Endothelial cell (in vitro differentiated cells): Measurements from ENCODE around the gene GCNT3. TPM values are rescaled to one million over a fixed set of nuclear protein-coding genes. Genes with fewer than 3 reads are reported as not detected.

ENCODE experiments used
- DNase-seq: peaks from one replicate; pipeline ENCODE4 v3.0.0; 2021; ENCODE audit warnings: low spot score
- H3K27ac Mint-ChIP-seq: one replicate; pipeline ENCODE4 v1.8.0; 2021; ENCODE audit warnings: mixed read lengths, inconsistent platforms; ENCODE audit not compliant: unreplicated experiment
- H3K27me3 Mint-ChIP-seq: one replicate; pipeline ENCODE4 v1.8.0; 2021; ENCODE audit warnings: mild to moderate bottlenecking, moderate library complexity, mixed read lengths, inconsistent platforms; ENCODE audit not compliant: unreplicated experiment
- H3K36me3 Mint-ChIP-seq: one replicate; pipeline ENCODE4 v1.8.0; 2021; ENCODE audit warnings: mild to moderate bottlenecking, low read depth, mixed read lengths, inconsistent platforms; ENCODE audit not compliant: unreplicated experiment
- H3K4me1 Mint-ChIP-seq: one replicate; pipeline ENCODE4 v1.8.0; 2021; ENCODE audit warnings: mild to moderate bottlenecking, mixed read lengths, inconsistent platforms; ENCODE audit not compliant: unreplicated experiment
- H3K4me3 Mint-ChIP-seq: one replicate; pipeline ENCODE4 v1.8.0; 2021; ENCODE audit warnings: mild to moderate bottlenecking, mixed read lengths, inconsistent platforms; ENCODE audit not compliant: unreplicated experiment
- H3K9me3 Mint-ChIP-seq: one replicate; pipeline ENCODE4 v1.8.0; 2021; ENCODE audit warnings: mixed read lengths, inconsistent platforms; ENCODE audit not compliant: unreplicated experiment
- total RNA-seq: library from RNA; stranded (reverse); fragmentation: NEBNext Ultra II Directional; extraction: Animal tissue kit (Norgen Biotek cat#: 25700); gene quantifications from one replicate; pipeline ENCODE4 v1.2.1, GENCODE V29; 2021; ENCODE audit not compliant: unreplicated experiment
- TF ChIP-seq, protein P1 (sequence below): fragments of 200-600 bp; sonication (generic); IDR thresholded peaks from one replicate; pipeline ENCODE4 v1.5.0; 2021; ENCODE audit warnings: antibody characterized with exemption; ENCODE audit not compliant: unreplicated experiment

The GCNT3 gene
- total RNA-seq, 1 donor from 2014 or later, result not detected

- Mint-ChIP-seq H3K4me3 (no peak overlapping the region), H3K9me3 (no peaks in the 10 kb centered on the region), H3K27me3 (no peaks in the 10 kb centered on the region), H3K27ac (no peak overlapping the region), H3K4me1 (no peaks in the 10 kb centered on the region), H3K36me3 (no peaks in the 10 kb centered on the region)
- TF ChIP-seq, protein P1, sequence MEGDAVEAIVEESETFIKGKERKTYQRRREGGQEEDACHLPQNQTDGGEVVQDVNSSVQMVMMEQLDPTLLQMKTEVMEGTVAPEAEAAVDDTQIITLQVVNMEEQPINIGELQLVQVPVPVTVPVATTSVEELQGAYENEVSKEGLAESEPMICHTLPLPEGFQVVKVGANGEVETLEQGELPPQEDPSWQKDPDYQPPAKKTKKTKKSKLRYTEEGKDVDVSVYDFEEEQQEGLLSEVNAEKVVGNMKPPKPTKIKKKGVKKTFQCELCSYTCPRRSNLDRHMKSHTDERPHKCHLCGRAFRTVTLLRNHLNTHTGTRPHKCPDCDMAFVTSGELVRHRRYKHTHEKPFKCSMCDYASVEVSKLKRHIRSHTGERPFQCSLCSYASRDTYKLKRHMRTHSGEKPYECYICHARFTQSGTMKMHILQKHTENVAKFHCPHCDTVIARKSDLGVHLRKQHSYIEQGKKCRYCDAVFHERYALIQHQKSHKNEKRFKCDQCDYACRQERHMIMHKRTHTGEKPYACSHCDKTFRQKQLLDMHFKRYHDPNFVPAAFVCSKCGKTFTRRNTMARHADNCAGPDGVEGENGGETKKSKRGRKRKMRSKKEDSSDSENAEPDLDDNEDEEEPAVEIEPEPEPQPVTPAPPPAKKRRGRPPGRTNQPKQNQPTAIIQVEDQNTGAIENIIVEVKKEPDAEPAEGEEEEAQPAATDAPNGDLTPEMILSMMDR, result no peak
- DNase-seq, result no peak
Observed at GRCh38 chr15:59569477-59569876, 42.1 kb upstream of the GCNT3 start.

DNA sequence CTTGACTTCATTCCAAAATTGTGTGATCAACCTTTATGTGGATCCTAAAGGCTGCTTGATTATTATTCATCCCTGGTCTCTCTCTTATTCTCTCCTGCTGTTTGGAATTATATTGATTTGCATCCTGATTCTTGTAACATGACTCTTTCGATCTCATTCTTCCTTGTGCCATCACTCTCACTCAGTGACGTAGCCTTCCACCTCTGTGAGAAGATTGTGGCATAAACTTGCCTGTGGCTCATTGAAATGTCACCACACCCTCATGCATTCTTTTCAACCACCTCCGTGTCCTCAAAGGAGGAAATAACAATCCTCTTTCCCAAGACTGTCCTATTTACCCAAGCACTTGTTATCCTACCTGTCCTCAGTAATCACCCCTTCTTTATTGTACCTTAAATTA is 41.3 kb upstream of the GCNT3 start:
- no peak for DNase-seq
- Mint-ChIP-seq H3K27me3 (no peaks in the 10 kb centered on the region), H3K4me1 (no peaks in the 10 kb centered on the region), H3K9me3 (no peaks in the 10 kb centered on the region), H3K36me3 (no peaks in the 10 kb centered on the region), H3K4me3 (no peak overlapping the region), H3K27ac (no peak overlapping the region)
- TF ChIP-seq, protein P1, result no peak

GRCh38 chr15:59571606-59572005 is 40.0 kb upstream of the GCNT3 start:
- no peaks in the 10 kb centered on the region for H3K36me3 Mint-ChIP-seq
- no peak overlapping the region for H3K4me3 Mint-ChIP-seq
- TF ChIP-seq, protein P1, result no peak
- H3K4me1 Mint-ChIP-seq, result no peaks in the 10 kb centered on the region
- DNase-seq, result no peak
- no peaks in the 10 kb centered on the region for H3K27me3 Mint-ChIP-seq
- H3K27ac Mint-ChIP-seq, result no peak overlapping the region
- H3K9me3 Mint-ChIP-seq, result no peaks in the 10 kb centered on the region

DNA sequence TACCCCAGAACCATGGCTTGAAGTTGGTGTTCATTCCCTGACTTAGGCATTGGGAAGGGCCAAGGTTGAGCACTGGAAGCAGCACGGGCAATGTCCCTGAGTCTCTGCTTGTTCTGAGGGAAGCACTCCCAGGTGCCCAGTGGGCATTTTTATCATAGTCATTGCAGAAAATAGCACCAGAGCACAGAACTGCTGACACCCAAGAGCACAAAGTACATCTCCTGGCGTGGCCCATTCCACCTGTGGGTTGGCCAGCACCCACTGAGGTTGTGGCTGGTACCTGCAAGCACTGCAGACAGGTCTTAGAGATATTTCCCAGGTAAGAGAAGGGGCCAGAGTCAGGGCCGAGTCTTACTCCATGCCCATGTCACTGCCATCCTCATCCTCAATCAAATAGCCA is 28.5 kb upstream of the GCNT3 start:
- Mint-ChIP-seq H3K27me3 (peaks cover 9% of the 10 kb centered on the region), H3K9me3 (no peaks in the 10 kb centered on the region), H3K4me1 (no peaks in the 10 kb centered on the region), H3K27ac (no peak overlapping the region), H3K4me3 (no peak overlapping the region), H3K36me3 (no peaks in the 10 kb centered on the region)
- TF ChIP-seq, protein P1, result no peak
- no peak for DNase-seq

GRCh38 chr15:59587085-59587826 is 24.3 kb upstream of the GCNT3 start:
- no peaks in the 10 kb centered on the region for H3K36me3 Mint-ChIP-seq
- TF ChIP-seq, protein P1, result no peak
- no peaks in the 10 kb centered on the region for H3K9me3 Mint-ChIP-seq
- peaks cover 3% of the 10 kb centered on the region for H3K4me1 Mint-ChIP-seq
- H3K27me3 Mint-ChIP-seq, result peaks cover 4% of the 10 kb centered on the region
- no peak overlapping the region for H3K27ac Mint-ChIP-seq
- H3K4me3 Mint-ChIP-seq, result no peak overlapping the region
- no peak for DNase-seq
